Mesothelial cell of epicardium (in vitro differentiated cells): ENCODE data around the gene CCL13. TPM values are rescaled to one million over a fixed set of nuclear protein-coding genes. Genes with fewer than 3 reads are reported as not detected.

Source experiments
- DNase-seq, 2 experiments: peaks; one replicate each; pipeline ENCODE4 v3.0.0; 2021; ENCODE audit warnings: low spot score in 2 of 2; ENCODE audit not compliant: unreplicated experiment in 2 of 2
- H3K27ac Mint-ChIP-seq: 2 replicates; pipeline ENCODE4 v1.8.0; 2021; ENCODE audit warnings: mixed read lengths
- H3K27me3 Mint-ChIP-seq: 2 replicates; pipeline ENCODE4 v1.8.0; 2021; ENCODE audit warnings: low read depth, mixed read lengths
- H3K36me3 Mint-ChIP-seq: 2 replicates; pipeline ENCODE4 v1.8.0; 2021; ENCODE audit warnings: mixed read lengths
- H3K4me1 Mint-ChIP-seq: 2 replicates; pipeline ENCODE4 v1.8.0; 2021; ENCODE audit warnings: mixed read lengths
- H3K4me3 Mint-ChIP-seq: 2 replicates; pipeline ENCODE4 v1.8.0; 2021; ENCODE audit warnings: mild to moderate bottlenecking, moderate library complexity, mixed read lengths
- H3K9me3 Mint-ChIP-seq: 2 replicates; pipeline ENCODE4 v1.8.0; 2021; ENCODE audit warnings: mixed read lengths
- total RNA-seq: library from RNA; stranded (reverse); gene quantifications from 3 replicates; pipeline ENCODE4 v1.2.1, GENCODE V29; 2021
- TF ChIP-seq, protein P1 (sequence below): fragments of 200-600 bp; sonication (generic); IDR thresholded peaks from one replicate; pipeline ENCODE4 v1.5.0; 2021; ENCODE audit warnings: antibody characterized with exemption; ENCODE audit not compliant: unreplicated experiment

CCL13 gene
- total RNA-seq, 1 donor from 2014 or later, result not detected

DNA sequence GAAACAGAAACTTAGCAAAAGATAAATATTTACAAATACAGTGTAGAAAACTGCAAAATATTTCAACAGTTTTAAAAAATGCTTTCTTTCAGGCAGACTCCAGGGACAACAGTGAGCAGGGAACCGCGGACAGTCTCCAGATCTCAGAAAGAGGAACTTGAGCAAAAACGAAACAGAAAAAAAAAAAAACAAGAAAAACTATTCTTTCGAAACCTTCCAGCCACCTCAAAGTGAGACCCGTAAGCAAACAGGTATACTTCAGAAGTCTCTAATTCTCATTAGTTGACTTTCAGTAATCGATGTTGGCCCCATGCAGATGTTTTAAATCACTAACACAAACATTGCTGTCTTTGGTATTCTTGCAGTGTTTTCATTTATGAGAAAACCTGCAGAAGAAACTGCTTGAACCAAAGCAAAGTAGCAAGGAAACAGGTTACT lies 22.4 kb downstream of the CCL13 start:
- no peak overlapping the region for H3K4me3 Mint-ChIP-seq
- H3K27me3 Mint-ChIP-seq, result peaks cover 27% of the 10 kb centered on the region
- no peak overlapping the region for H3K27ac Mint-ChIP-seq
- DNase-seq, result no peak
- no peaks in the 10 kb centered on the region for H3K9me3 Mint-ChIP-seq
- TF ChIP-seq, protein P1, sequence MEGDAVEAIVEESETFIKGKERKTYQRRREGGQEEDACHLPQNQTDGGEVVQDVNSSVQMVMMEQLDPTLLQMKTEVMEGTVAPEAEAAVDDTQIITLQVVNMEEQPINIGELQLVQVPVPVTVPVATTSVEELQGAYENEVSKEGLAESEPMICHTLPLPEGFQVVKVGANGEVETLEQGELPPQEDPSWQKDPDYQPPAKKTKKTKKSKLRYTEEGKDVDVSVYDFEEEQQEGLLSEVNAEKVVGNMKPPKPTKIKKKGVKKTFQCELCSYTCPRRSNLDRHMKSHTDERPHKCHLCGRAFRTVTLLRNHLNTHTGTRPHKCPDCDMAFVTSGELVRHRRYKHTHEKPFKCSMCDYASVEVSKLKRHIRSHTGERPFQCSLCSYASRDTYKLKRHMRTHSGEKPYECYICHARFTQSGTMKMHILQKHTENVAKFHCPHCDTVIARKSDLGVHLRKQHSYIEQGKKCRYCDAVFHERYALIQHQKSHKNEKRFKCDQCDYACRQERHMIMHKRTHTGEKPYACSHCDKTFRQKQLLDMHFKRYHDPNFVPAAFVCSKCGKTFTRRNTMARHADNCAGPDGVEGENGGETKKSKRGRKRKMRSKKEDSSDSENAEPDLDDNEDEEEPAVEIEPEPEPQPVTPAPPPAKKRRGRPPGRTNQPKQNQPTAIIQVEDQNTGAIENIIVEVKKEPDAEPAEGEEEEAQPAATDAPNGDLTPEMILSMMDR, result no peak
- no peaks in the 10 kb centered on the region for H3K36me3 Mint-ChIP-seq
- no peaks in the 10 kb centered on the region for H3K4me1 Mint-ChIP-seq

DNA sequence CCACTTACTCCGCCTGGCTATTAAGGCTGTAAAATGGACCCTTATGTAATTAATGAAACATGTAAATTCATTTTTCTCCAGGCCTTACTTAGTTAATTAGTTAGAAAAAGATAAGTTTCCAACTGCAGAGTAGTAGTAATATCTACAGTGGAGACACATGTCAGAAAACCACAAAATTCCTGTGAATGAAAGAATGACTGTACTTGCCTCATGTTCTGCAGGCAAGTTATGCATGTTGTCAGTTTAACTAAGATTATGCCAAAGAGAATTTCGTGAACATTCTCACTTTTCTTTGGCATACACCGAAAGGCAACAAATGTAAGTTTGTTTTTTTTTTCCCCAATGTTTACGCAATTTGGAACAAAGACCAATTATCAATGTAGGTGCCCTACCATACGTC lies 23.6 kb downstream of the CCL13 start:
- H3K4me1 Mint-ChIP-seq, result no peaks in the 10 kb centered on the region
- TF ChIP-seq, protein P1, result no peak
- DNase-seq, result no peak
- H3K36me3 Mint-ChIP-seq, result no peaks in the 10 kb centered on the region
- no peak overlapping the region for H3K27ac Mint-ChIP-seq
- H3K9me3 Mint-ChIP-seq, result no peaks in the 10 kb centered on the region
- no peak overlapping the region for H3K4me3 Mint-ChIP-seq
- H3K27me3 Mint-ChIP-seq, result peaks cover 33% of the 10 kb centered on the region

DNA sequence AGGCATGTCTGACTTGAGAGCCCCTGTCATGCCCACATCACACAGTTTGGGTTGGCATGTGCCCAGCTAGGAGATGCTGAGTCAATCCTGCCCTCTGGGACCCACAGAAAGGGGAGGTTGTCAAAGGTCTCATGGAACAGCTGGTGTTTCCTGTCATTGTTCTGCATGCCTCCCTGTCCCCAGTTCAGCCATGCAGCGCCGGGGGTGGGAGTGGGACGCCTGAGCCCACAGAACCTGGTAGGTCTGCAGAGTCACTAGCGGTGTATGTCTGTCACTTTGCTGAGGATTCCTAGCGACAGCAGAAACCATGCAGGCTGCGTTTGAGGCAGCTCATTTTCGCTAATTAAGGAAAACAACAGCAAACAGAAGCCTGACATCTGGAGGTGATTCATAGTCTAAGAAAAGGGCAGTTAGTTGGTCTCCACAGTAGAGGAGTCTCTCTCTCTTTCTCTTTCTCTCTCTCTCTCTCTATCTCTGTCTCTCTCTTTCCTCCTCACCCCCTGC lies 26.4 kb downstream of the CCL13 start:
- Mint-ChIP-seq H3K4me1 (no peaks in the 10 kb centered on the region), H3K27me3 (peaks cover 46% of the 10 kb centered on the region), H3K27ac (no peak overlapping the region), H3K9me3 (no peaks in the 10 kb centered on the region), H3K36me3 (no peaks in the 10 kb centered on the region), H3K4me3 (no peak overlapping the region)
- TF ChIP-seq, protein P1, result no peak
- DNase-seq, result no peak

DNA sequence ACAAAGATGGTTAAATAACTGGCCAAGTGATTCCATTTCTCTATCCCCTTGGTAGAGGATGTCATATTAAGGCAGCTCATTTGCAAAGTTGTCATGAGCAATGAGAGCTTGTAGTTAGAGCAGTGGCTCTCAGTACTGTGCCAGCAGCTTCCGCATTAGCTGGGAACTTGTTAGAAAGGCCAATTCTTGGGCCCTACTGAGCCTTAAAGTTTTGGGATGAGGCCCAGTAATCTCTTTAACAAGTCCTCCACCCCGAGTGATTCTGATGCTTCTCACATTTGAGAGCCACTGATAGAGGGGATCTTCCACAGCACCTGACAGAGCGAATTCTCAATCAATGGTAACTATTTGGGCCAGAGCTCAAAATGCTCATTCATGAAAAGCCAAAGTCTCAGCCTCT lies 26.9 kb downstream of the CCL13 start:
- Mint-ChIP-seq H3K4me3 (no peak overlapping the region), H3K36me3 (no peaks in the 10 kb centered on the region), H3K4me1 (no peaks in the 10 kb centered on the region), H3K27ac (no peak overlapping the region), H3K9me3 (no peaks in the 10 kb centered on the region), H3K27me3 (peaks cover 46% of the 10 kb centered on the region)
- no peak for DNase-seq
- TF ChIP-seq, protein P1, result no peak

DNA sequence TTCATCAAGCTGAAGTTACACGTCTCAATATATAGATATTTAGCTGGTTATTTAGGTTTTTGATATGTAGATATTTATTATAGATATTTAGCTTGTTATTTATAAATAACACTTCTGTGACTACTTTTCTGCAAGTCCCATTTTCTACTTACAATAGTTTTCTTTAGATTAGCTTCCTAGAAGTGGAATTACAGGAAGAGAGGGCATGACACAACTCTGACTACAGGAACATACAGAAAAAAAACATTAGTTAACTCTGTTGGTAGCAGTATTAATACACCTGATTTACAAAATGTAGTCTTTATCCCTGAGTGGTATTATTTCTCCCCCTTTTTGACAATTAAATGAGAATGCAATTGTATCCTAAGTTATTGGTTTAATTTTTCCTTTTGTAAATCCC lies 28.0 kb downstream of the CCL13 start:
- Mint-ChIP-seq H3K27me3 (peaks cover 50% of the 10 kb centered on the region), H3K4me1 (no peaks in the 10 kb centered on the region), H3K4me3 (no peak overlapping the region), H3K36me3 (no peaks in the 10 kb centered on the region), H3K27ac (no peak overlapping the region), H3K9me3 (no peaks in the 10 kb centered on the region)
- no peak for DNase-seq
- TF ChIP-seq, protein P1, result no peak
